BJ (cell line): Measurements from ENCODE around the gene NOBOX. TPM values are rescaled to one million over a fixed set of nuclear protein-coding genes. Genes with fewer than 3 reads are reported as not detected.

ENCODE experiments used
- CTCF ChIA-PET: fragments of 350-600 bp; formaldehyde crosslinking; extraction: SDS; loops from one replicate; lab custom pipeline; 2021; ENCODE audit warnings: antibody characterized with exemption, inconsistent platforms; lab: Yijun Ruan, JAX
- POLR2A ChIA-PET: fragments of 300-600 bp; sonication (Branson Sonifier 250); formaldehyde crosslinking; extraction: SDS; loops from one replicate; lab custom pipeline; 2021; ENCODE audit warnings: antibody characterized with exemption; lab: Charles Lee
- DNase-seq: peaks from one replicate; pipeline ENCODE4 v3.0.0-alpha.2; 2011; ENCODE audit warnings: low read depth
- H3K27me3 ChIP-seq: 2 replicates; pipeline ENCODE4 v1.6.0; 2011; ENCODE audit warnings: low read length; ENCODE audit not compliant: control insufficient read depth, insufficient read depth
- H3K36me3 ChIP-seq: 2 replicates; pipeline ENCODE4 v1.5.1; 2011; ENCODE audit warnings: low read length; ENCODE audit not compliant: control insufficient read depth, insufficient read depth
- H3K4me3 ChIP-seq: 2 replicates; pipeline ENCODE4 v1.5.1; 2011; ENCODE audit warnings: low read depth, mild to moderate bottlenecking, control low read depth, low read length
- polyA plus RNA-seq: library from polyadenylated mRNA; depleted of rRNA; stranded (reverse); fragments of >200 nt; gene quantifications from 2 replicates; pipeline ENCODE4 v1.2.3, GENCODE V29; 2011
- TF ChIP-seq, protein P1 (sequence below): IDR thresholded peaks from 2 replicates; pipeline ENCODE4 v1.5.1; 2011; ENCODE audit warnings: low read depth, mild to moderate bottlenecking, control low read depth, inconsistent platforms, low read length, moderate library complexity; ENCODE audit not compliant: insufficient read depth

The NOBOX gene
- polyA plus RNA-seq, 1 experiment: not detected

DNA sequence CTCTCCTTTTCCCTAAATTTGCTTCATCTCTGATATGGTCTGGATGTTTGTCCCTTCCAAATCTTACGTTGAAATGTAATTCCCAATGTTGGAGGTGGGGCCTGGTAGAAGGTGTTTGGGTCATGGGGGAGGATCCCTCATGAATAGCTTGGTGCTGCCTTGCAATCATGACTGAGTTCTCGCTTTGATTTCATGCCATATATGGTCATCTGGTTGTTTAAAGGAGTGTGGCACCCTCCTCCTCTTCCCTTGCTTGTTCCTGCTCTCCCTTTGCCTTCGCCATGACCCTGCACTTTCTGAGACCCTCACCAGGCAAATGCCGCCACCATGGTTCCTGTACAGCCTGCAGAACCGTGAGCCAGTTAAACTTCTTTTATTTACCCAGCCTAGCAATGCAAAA is 14.5 kb downstream of the NOBOX start:
- ChIA-PET POLR2A (no interaction called here), CTCF (no interaction called here)
- Histone ChIP-seq H3K4me3 (no peak overlapping the region), H3K27me3 (no peaks in the 10 kb centered on the region), H3K36me3 (no peaks in the 10 kb centered on the region)
- no peak for DNase-seq
- TF ChIP-seq, protein P1, sequence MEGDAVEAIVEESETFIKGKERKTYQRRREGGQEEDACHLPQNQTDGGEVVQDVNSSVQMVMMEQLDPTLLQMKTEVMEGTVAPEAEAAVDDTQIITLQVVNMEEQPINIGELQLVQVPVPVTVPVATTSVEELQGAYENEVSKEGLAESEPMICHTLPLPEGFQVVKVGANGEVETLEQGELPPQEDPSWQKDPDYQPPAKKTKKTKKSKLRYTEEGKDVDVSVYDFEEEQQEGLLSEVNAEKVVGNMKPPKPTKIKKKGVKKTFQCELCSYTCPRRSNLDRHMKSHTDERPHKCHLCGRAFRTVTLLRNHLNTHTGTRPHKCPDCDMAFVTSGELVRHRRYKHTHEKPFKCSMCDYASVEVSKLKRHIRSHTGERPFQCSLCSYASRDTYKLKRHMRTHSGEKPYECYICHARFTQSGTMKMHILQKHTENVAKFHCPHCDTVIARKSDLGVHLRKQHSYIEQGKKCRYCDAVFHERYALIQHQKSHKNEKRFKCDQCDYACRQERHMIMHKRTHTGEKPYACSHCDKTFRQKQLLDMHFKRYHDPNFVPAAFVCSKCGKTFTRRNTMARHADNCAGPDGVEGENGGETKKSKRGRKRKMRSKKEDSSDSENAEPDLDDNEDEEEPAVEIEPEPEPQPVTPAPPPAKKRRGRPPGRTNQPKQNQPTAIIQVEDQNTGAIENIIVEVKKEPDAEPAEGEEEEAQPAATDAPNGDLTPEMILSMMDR: no peak

DNA sequence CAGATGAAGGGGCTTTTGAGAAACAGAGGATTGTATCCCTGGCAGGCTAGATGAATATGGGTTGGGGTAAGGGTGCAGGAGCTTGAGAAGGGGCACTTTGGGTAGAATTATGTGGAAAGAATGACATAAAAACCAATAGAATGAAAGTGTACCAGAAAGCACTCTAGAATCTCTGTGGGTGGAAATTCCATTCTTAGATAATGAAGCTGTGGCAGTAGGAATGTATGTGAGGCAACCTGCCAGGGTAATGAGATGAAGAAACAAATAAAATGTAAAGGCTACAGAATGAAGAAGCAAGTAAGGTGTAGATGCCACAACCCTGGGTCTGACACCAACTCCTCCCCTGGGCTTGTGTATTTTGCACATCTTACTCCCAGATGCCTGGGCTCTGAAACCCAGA is 16.8 kb downstream of the NOBOX start:
- Histone ChIP-seq H3K4me3 (no peak overlapping the region), H3K36me3 (no peaks in the 10 kb centered on the region), H3K27me3 (no peaks in the 10 kb centered on the region)
- CTCF ChIA-PET: no interaction called here
- POLR2A ChIA-PET: no interaction called here
- TF ChIP-seq, protein P1: no peak
- DNase-seq: no peak

DNA sequence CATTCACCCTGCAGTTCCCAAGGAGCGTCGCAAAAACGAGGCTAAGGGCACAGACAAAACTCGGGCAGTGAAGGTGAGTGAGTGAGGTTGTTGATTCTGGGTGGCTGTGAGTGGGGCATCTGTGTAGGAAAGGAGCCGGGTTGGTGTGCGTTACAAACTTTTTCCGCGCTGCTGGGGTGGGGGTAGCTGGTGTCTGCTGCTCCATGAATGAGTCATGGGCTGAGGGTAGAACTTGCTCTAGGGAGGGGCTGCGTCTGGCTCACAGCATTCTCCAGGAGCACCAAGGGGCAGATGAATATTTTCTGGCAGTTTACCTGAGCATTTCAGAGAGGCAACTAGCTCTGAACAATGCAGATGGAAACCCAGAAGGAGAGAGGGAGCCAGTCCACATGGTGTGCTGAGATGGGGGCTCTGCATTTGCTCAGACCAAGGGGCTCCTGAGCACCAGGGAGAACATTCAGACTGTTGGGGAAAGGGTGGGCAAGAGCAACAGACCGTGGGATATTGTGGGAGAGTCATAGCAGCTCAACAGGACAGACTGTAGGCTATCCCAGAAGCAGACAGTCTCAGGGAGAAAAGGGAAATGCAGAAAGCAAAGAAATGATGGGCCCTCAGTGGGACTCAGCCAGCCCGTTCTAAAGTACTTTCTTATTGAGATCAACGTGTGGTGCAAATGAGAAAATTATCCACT is 18.8 kb downstream of the NOBOX start:
- POLR2A ChIA-PET: no interaction called here
- no peak for DNase-seq
- CTCF ChIA-PET: interaction anchor here (1.0 kb wide), 1 partner anchor 10 kb away, joined by 3 read pairs; no protein-coding TSS in a partner anchor
- Histone ChIP-seq H3K4me3 (no peak overlapping the region), H3K36me3 (no peaks in the 10 kb centered on the region), H3K27me3 (no peaks in the 10 kb centered on the region)
- TF ChIP-seq, protein P1: no peak

DNA sequence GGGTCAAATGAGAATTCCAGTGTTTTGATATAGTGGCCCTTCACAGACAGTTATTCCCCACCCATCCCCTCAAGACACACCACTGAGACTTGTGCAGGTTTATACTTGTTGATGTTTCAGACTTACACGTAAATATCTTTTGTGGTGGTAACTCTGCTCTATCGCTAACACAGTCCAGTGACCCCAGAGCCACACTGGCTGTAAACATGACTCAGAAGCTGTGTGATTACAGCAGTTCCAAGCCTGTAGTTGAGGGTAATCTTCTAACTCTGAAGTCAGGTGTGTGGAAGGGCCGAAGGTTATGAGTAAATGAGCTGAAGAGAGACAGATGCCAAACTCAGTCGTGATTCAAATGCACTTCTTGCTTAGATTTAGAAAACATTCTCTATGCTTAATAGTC is 19.4 kb downstream of the NOBOX start:
- TF ChIP-seq, protein P1: no peak
- POLR2A ChIA-PET: no interaction called here
- CTCF ChIA-PET: no interaction called here
- Histone ChIP-seq H3K36me3 (no peaks in the 10 kb centered on the region), H3K27me3 (no peaks in the 10 kb centered on the region), H3K4me3 (no peak overlapping the region)
- DNase-seq: no peak

DNA sequence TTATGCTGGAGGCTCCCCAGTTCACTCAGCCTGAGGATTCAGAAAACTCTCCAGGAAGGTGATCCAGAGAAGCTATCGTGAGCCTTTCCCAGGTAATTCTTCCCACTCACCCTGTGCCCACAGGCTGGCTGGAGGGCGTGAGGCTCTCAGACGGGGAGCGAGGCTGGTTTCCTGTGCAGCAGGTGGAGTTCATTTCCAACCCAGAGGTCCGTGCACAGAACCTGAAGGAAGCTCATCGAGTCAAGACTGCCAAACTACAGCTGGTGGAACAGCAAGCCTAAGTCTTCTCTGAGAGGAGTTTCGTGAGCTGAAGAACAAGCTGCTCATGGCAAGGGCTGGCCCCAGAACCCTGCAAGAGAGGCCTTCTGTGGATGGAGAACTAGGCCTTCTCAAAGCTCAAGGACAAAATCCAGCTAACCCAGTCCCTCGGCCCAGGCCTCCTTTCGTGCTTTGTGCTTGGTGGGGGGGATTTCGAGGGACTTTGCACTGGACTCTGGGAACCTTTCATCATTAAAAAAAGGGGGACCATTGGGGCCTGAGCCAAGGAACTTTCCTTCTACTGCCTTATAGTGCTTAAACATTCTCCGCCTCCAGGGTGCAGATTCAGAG is 23.6 kb downstream of the NOBOX start:
- H3K27me3 ChIP-seq: no peaks in the 10 kb centered on the region
- CTCF ChIA-PET: no interaction called here
- H3K4me3 ChIP-seq: no peak overlapping the region
- POLR2A ChIA-PET: no interaction called here
- TF ChIP-seq, protein P1: no peak
- no peaks in the 10 kb centered on the region for H3K36me3 ChIP-seq
- no peak for DNase-seq
